AG09319 (cell line): ENCODE results near the gene TMEM129.

Experiments
- DNase-seq: peaks from one replicate; pipeline ENCODE4 v3.0.0-alpha.2; 2010; ENCODE audit warnings: low read depth; ENCODE audit errors: extremely low read depth
- CTCF ChIP-seq: IDR thresholded peaks from 2 replicates; pipeline ENCODE4 v1.5.1; 2011; ENCODE audit warnings: low read depth, mild to moderate bottlenecking, inconsistent platforms, low read length, moderate library complexity

TMEM129 gene

GRCh38 chr4:1686440-1687036, 34.6 kb downstream of the TMEM129 start:
- DNase-seq = no peak
- TF ChIP-seq CTCF = no peak

- TF ChIP-seq CTCF = no peak
- DNase-seq = no peak
Measured at GRCh38 chr4:1685235-1686150, 35.6 kb downstream of the TMEM129 start.

GRCh38 chr4:1684506-1685234, 36.5 kb downstream of the TMEM129 start:
- no peak for TF ChIP-seq CTCF
- DNase-seq = no peak

DNA sequence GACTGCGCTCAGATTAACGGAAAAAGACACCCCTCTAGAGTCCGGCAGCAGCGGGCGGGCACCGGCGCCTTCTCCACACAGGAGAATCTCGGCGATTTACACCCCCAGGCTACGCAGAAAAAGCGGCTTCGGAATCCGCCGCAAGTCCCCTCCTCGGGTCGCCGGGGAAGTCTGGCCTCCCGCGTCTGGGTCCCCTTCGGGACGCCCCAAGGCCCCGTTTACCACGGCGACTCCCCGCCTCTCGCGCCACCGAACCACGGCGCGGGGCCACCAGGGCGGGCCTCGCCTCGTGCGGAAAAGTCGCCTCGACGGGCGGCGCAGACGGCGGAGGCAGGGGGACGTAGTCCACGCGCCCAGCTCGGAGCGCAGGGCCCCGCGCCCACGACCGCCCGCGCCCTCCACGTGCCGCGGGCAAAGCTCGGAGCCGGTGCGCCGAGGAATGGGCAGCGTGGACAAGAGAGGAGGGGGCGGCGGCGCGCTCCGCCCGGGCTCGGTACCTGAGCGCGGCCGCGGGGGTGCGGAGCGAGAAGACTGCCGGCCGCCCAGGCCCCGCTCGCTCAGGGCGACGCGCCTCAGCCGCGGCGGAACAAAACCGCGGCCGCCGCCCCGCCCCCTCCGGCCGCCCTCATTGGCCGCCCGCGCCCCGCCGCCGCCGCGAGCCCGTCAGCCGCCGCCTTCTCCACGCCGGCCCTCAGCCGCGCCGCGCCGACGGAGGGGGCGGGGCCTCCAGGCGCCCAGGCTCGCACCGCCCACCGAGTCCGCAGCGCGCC, 37.2 kb downstream of the TMEM129 start, which contains the start of gene FAM53A:
TSS of gene FAM53A (minus strand) at position 578 of the 770 bp plus-strand sequence. CDS start 15,572 bp downstream, outside the sequence.
- TF ChIP-seq CTCF = no peak
- peak; percentile 60 for DNase-seq

DNA sequence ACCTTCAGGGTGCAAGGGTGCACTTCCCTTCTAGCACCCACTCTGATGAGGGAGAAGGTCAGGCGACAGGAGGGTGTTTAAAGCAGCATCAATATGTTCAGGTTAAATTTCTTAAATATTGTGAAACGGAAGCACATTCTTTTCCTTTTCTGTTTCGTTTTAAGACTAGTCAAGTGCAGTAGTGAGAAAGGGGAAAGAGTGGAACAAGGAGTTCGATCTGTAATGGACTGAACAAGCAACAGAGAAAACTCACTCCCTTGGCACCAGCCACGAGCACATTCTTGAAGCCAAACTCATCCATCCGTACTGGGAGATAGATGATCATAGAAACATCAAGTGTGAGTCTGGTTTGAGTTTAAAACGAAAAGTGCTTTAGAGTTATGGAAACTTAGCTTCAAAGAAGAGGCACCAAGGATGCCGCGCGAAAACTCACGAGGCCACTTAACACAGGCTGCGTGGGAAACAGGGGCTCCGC, 37.8 kb downstream of the TMEM129 start:
- TF ChIP-seq CTCF = no peak
- peak; percentile 38 for DNase-seq

GRCh38 chr4:1682860-1683259, 38.3 kb downstream of the TMEM129 start:
- TF ChIP-seq CTCF = no peak
- no peak for DNase-seq
